Mesendoderm (in vitro differentiated cells): ENCODE measurements around the gene CHCHD3.

Experiments
- DNase-seq: peaks from one replicate; pipeline ENCODE4 v3.0.0; 2013
- H2AK5ac ChIP-seq: 2 replicates; pipeline ENCODE4 v1.6.1; 2013; ENCODE audit warnings: low read length, inconsistent platforms
- H2BK120ac ChIP-seq: 2 replicates; pipeline ENCODE4 v1.6.1; 2013; ENCODE audit warnings: low read depth, mild to moderate bottlenecking, low read length, moderate library complexity, mixed read lengths
- H2BK15ac ChIP-seq: replicated peaks from 2 replicates; pipeline ENCODE4 v1.6.1; 2013; ENCODE audit warnings: low read depth, mild to moderate bottlenecking, moderate library complexity
- H2BK5ac ChIP-seq: 2 replicates; pipeline ENCODE4 v1.6.1; 2013; ENCODE audit warnings: low read length, inconsistent platforms
- H3K18ac ChIP-seq: 2 replicates; pipeline ENCODE4 v1.6.1; 2013; ENCODE audit warnings: mild to moderate bottlenecking, low read length, mixed read lengths
- H3K23ac ChIP-seq: one replicate; pipeline ENCODE4 v1.6.1; 2013; ENCODE audit warnings: low read length
- H3K27ac ChIP-seq: 2 replicates; pipeline ENCODE4 v1.5.1; 2013; ENCODE audit warnings: low read depth, mild to moderate bottlenecking, inconsistent platforms, low read length, moderate library complexity
- H3K27me3 ChIP-seq: 2 replicates; pipeline ENCODE4 v1.6.1; 2013; ENCODE audit warnings: low read length, control low read depth, mild to moderate bottlenecking, inconsistent platforms; ENCODE audit not compliant: insufficient read depth, poor library complexity
- H3K36me3 ChIP-seq: 2 replicates; pipeline ENCODE4 v1.6.1; 2013; ENCODE audit warnings: low read length, inconsistent platforms; ENCODE audit not compliant: control insufficient read depth, insufficient read depth
- H3K4ac ChIP-seq: one replicate; pipeline ENCODE4 v1.6.1; 2013; ENCODE audit warnings: low read depth, mild to moderate bottlenecking, low read length, moderate library complexity
- H3K4me1 ChIP-seq: 2 replicates; pipeline ENCODE4 v1.6.1; 2013; ENCODE audit warnings: low read depth, low read length, inconsistent platforms; ENCODE audit not compliant: control insufficient read depth
- H3K4me2 ChIP-seq: 2 replicates; pipeline ENCODE4 v1.6.1; 2013; ENCODE audit warnings: low read length
- H3K4me3 ChIP-seq: 2 replicates; pipeline ENCODE4 v1.5.1; 2013; ENCODE audit warnings: mild to moderate bottlenecking, low read length
- H3K56ac ChIP-seq: one replicate; pipeline ENCODE4 v1.6.1; 2013; ENCODE audit warnings: low read length
- H3K79me1 ChIP-seq: 2 replicates; pipeline ENCODE4 v1.6.1; 2013; ENCODE audit warnings: low read length, inconsistent platforms
- H3K79me2 ChIP-seq: 2 replicates; pipeline ENCODE4 v1.6.1; 2013; ENCODE audit warnings: mild to moderate bottlenecking, low read length; ENCODE audit not compliant: control insufficient read depth, insufficient read depth
- H3K9ac ChIP-seq: 2 replicates; pipeline ENCODE4 v1.6.1; 2013; ENCODE audit warnings: low read length, inconsistent platforms
- H4K5ac ChIP-seq: one replicate; pipeline ENCODE4 v1.6.1; 2013; ENCODE audit warnings: low read length
- H4K8ac ChIP-seq: one replicate; pipeline ENCODE4 v1.6.1; 2013; ENCODE audit warnings: low read depth, mild to moderate bottlenecking, control low read depth, low read length, moderate library complexity
- WGBS: extraction: QIAGEN DNeasy Blood & Tissue Kit; methylation state at CpG from one replicate; pipeline ENCODE4 v1.1.7; 2013; ENCODE audit warnings: low lambda C conversion rate, missing lambda C conversion rate; ENCODE audit not compliant: insufficient coverage; ENCODE audit errors: extremely low coverage; 5-methylcytosine and 5-hydroxymethylcytosine counted together

CHCHD3 gene

GRCh38 chr7:133099633-133100286 is 17.9 kb upstream of the CHCHD3 start:
- WGBS, result no CpG with 5 or more reads among the region's 3 CpGs
- no peak overlapping the region for H3K4me3 ChIP-seq
- H2BK5ac ChIP-seq, result no peak overlapping the region
- H3K4ac ChIP-seq, result no peak overlapping the region
- no peaks in the 10 kb centered on the region for H3K27me3 ChIP-seq
- H3K4me1 ChIP-seq, result no peaks in the 10 kb centered on the region
- H3K23ac ChIP-seq, result peak overlapping the region; percentile 68
- no peak overlapping the region for H3K4me2 ChIP-seq
- H3K79me1 ChIP-seq, result no peaks in the 10 kb centered on the region
- H3K18ac ChIP-seq, result no peak overlapping the region
- H2AK5ac ChIP-seq, result no peak overlapping the region
- H2BK15ac ChIP-seq, result no peak overlapping the region
- H4K5ac ChIP-seq, result no peak overlapping the region
- H4K8ac ChIP-seq, result no peak overlapping the region
- H3K9ac ChIP-seq, result no peak overlapping the region
- H3K36me3 ChIP-seq, result no peaks in the 10 kb centered on the region
- no peak overlapping the region for H3K56ac ChIP-seq
- no peak overlapping the region for H3K27ac ChIP-seq
- DNase-seq, result no peak
- no peak overlapping the region for H2BK120ac ChIP-seq
- H3K79me2 ChIP-seq, result no peaks in the 10 kb centered on the region

- DNase-seq, result peak; percentile 83
- H3K9ac ChIP-seq, result no peak overlapping the region
- no CpG with 5 or more reads among the region's 7 CpGs for WGBS
Observed at GRCh38 chr7:133095119-133095671, 13.3 kb upstream of the CHCHD3 start.

GRCh38 chr7:133091943-133092464 is 10.1 kb upstream of the CHCHD3 start:
- Histone ChIP-seq H3K18ac (no peak overlapping the region), H3K27ac (no peak overlapping the region), H3K4me2 (no peak overlapping the region), H2BK120ac (no peak overlapping the region), H3K23ac (no peak overlapping the region), H2BK15ac (no peak overlapping the region), H3K36me3 (no peaks in the 10 kb centered on the region), H3K9ac (no peak overlapping the region), H3K4me3 (no peak overlapping the region), H4K8ac (no peak overlapping the region), H2AK5ac (no peak overlapping the region), H3K4ac (no peak overlapping the region), H3K79me2 (no peaks in the 10 kb centered on the region), H3K56ac (no peak overlapping the region), H3K79me1 (no peaks in the 10 kb centered on the region), H4K5ac (no peak overlapping the region), H3K27me3 (no peaks in the 10 kb centered on the region), H2BK5ac (no peak overlapping the region), H3K4me1 (no peaks in the 10 kb centered on the region)
- WGBS, result no CpG with 5 or more reads among the region's 3 CpGs
- DNase-seq, result no peak

More at GRCh38 chr7:133095119-133095671, 13.3 kb upstream of the CHCHD3 start:
- H3K56ac ChIP-seq, result no peak overlapping the region
- H3K4ac ChIP-seq, result no peak overlapping the region
- H3K4me3 ChIP-seq, result no peak overlapping the region
- no peak overlapping the region for H3K23ac ChIP-seq
- no peaks in the 10 kb centered on the region for H3K79me1 ChIP-seq
- H2BK5ac ChIP-seq, result no peak overlapping the region
- H4K5ac ChIP-seq, result no peak overlapping the region
- H3K79me2 ChIP-seq, result no peaks in the 10 kb centered on the region
- H2BK15ac ChIP-seq, result no peak overlapping the region
- H4K8ac ChIP-seq, result no peak overlapping the region
- H2AK5ac ChIP-seq, result no peak overlapping the region
- H3K27ac ChIP-seq, result no peak overlapping the region
- no peak overlapping the region for H2BK120ac ChIP-seq
- no peaks in the 10 kb centered on the region for H3K36me3 ChIP-seq
- H3K18ac ChIP-seq, result no peak overlapping the region
- no peaks in the 10 kb centered on the region for H3K4me1 ChIP-seq
- no peak overlapping the region for H3K4me2 ChIP-seq
- H3K27me3 ChIP-seq, result no peaks in the 10 kb centered on the region

GRCh38 chr7:133082390-133082766 is 488 bp upstream of the CHCHD3 start:
- H3K4ac ChIP-seq, result peak overlapping the region; percentile 57
- no peak overlapping the region for H4K8ac ChIP-seq
- H2AK5ac ChIP-seq, result no peak overlapping the region
- no peak overlapping the region for H3K23ac ChIP-seq
- H3K4me2 ChIP-seq, result no peak overlapping the region
- no peak overlapping the region for H3K18ac ChIP-seq
- H3K79me2 ChIP-seq, result peaks cover 33% of the 10 kb centered on the region
- no peak overlapping the region for H3K4me3 ChIP-seq
- no peak overlapping the region for H3K56ac ChIP-seq
- no peak overlapping the region for H3K9ac ChIP-seq
- H4K5ac ChIP-seq, result no peak overlapping the region
- peaks cover 2% of the 10 kb centered on the region for H3K4me1 ChIP-seq
- peaks cover 12% of the 10 kb centered on the region for H3K79me1 ChIP-seq
- no peaks in the 10 kb centered on the region for H3K36me3 ChIP-seq
- no peak overlapping the region for H2BK15ac ChIP-seq
- no peaks in the 10 kb centered on the region for H3K27me3 ChIP-seq
- H2BK120ac ChIP-seq, result no peak overlapping the region
- no peak overlapping the region for H3K27ac ChIP-seq
- no CpG with 5 or more reads among the region's 3 CpGs for WGBS
- no peak overlapping the region for H2BK5ac ChIP-seq
- DNase-seq, result no peak

GRCh38 chr7:133081119-133081598 is 731 bp downstream of the CHCHD3 start:
- H3K36me3 ChIP-seq, result no peaks in the 10 kb centered on the region
- H3K4me1 ChIP-seq, result peaks cover 5% of the 10 kb centered on the region
- H3K27me3 ChIP-seq, result no peaks in the 10 kb centered on the region
- H3K23ac ChIP-seq, result no peak overlapping the region
- peak overlapping the region; percentile 88 for H3K9ac ChIP-seq
- peaks cover 43% of the 10 kb centered on the region for H3K79me2 ChIP-seq
- H3K27ac ChIP-seq, result no peak overlapping the region
- peak; percentile 80 for DNase-seq
- no peak overlapping the region for H2BK5ac ChIP-seq
- H3K4ac ChIP-seq, result no peak overlapping the region
- no peak overlapping the region for H3K18ac ChIP-seq
- peak overlapping the region; percentile 94 for H3K56ac ChIP-seq
- no peak overlapping the region for H4K5ac ChIP-seq
- no peak overlapping the region for H4K8ac ChIP-seq
- peak overlapping the region; percentile 96 for H3K4me3 ChIP-seq
- no peak overlapping the region for H2BK120ac ChIP-seq
- H3K4me2 ChIP-seq, result peak overlapping the region; percentile 88
- H2BK15ac ChIP-seq, result no peak overlapping the region
- peaks cover 18% of the 10 kb centered on the region for H3K79me1 ChIP-seq
- no CpG with 5 or more reads among the region's 8 CpGs for WGBS
- H2AK5ac ChIP-seq, result no peak overlapping the region
